CD4-positive, alpha-beta T cell treated with Interleukin-12 subunit alpha and Interleukin-12 subunit beta, for 1 hour (primary cell): Measurements from ENCODE around the gene NUF2.
A peak's percentile ranks its signal among the peaks of the same experiment; 100 is the strongest.
"Not testable (repeated sequence)": the region's sequence is repeated elsewhere in the genome, so short reads cannot be mapped to it uniquely, and the experiment has no call there.

Experiments used
- DNase-seq: peaks from one replicate; pipeline ENCODE4 v3.0.0-alpha.2; 2020

The NUF2 gene

DNA sequence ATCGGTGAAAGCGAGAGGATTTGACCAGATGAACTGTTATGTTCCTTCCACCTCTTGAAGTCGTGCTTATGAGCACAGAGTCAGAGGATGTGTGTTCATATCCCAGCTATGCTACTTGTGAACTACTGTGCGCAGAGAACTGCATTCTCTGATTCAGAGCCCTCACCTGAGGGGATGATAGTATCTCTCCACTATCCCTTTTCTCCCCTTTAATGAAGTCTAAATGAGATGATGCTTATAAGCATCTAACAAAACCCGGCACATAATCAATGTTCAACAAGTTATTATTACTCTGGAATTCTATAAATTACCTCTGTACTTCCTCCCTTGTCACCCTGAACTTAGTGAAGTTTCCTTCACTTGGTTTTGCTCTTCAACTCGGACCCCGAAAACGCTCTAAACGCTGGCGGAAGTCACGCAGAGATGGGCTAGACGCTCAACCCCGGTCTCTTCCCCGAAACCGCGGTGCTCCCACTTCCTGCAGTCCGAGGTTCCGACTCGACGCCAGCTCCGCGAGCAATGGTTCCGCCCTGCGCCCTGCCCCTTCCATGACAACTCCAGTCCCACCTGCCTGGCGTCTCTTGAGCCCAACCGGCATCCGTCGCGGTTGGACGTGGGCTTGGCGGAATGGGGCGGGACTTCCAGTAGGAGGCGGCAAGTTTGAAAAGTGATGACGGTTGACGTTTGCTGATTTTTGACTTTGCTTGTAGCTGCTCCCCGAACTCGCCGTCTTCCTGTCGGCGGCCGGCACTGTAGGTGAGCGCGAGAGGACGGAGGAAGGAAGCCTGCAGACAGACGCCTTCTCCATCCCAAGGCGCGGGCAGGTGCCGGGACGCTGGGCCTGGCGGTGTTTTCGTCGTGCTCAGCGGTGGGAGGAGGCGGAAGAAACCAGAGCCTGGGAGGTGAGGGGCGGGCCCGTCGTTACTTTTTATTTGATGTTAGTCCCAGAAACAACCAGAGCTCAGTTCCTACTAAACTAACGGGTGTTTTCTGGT, at the start of gene NUF2:
TSS of gene NUF2 (plus strand) at position 644 of the 995 bp plus-strand sequence. CDS start 4,098 bp downstream, outside the sequence.
- DNase-seq: peak; percentile 97

DNA sequence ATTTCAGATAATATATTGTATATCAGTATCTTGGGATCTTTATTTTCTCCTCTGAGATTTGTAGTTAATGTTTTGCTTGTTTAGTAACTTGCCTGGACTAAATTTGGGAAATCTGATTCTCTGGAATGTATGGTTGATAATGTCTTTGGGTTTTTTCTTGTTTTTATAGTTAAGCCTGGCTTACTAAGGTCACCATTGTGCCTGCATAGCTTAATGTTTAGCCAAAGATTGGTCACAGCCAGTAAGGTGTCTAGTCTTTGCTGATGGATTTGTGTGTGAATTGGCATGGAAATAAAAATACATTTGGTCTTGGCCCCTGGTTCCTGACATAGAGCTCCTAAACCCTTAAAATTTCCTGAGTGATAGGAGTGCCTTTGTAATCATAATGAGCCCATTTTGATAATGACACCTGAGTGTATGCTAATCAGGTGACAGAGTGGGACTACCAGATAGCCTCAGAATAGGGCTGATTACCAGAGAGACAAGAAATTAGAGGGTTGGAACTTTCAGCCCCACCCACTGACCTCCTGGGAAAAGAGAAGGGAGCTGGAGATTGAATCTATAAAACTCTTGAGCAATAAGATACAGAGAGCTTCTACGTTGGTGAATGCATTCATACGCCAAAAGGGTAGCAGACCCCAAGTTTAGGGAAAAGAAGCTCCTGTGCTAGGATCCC, 47.9 kb upstream of the NUF2 start:
- no peak for DNase-seq

DNA sequence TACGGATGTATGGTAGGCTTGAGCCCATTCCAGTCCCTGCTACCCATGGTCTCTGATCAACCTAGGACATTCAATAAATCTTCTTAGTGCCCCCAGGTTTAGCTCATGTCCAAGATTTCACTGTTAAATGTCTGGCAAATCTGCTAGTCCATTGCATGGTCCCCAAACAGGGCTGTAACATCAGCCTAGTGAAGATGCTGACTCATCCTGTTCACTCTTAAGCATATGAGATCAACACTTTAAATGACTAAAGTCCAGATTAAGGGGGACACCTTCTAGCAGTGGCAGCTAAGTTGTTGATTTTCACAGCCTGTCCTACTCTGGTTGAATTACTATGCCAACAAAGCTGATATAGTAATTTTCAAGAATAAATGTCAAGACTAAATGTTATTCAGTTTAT, 46.5 kb upstream of the NUF2 start:
- DNase-seq: no peak

DNA sequence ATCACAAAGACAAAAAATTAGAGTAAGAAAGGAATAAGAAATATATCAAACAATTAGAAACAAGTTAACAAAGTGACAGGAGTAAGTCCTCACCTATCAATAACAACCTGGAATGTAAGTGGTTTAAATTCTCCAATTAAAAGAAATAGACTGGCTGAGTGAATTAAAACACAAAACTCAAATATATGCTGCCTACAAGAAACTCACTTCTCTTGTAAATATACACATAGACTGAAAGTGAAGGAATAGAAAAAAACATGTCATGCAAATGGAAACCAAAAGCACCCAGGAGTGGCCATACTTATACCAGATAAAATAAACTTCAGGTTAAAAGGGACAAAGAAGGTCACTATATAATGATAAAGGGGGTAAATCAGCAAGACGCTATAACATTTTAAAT, 43.2 kb upstream of the NUF2 start:
- DNase-seq: no peak

DNA sequence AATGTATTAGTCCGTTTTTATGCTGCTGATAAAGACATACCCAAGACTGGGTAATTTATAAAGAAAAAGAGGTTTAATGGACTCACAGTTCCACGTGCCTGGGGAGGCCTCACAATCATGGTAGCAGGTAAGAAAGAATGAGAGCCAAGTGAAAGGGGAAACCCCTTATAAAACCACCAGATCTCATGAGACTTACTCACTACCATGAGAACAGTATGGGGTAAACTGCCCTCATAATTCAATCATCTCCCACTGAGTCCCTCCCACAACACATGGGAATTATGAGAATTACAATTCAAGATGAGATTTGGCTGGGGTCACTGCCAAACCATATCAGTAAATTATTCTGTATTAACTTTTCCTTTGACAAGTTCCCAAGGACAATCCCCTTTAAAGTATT, 36.9 kb upstream of the NUF2 start:
- DNase-seq: not testable (repeated sequence)

DNA sequence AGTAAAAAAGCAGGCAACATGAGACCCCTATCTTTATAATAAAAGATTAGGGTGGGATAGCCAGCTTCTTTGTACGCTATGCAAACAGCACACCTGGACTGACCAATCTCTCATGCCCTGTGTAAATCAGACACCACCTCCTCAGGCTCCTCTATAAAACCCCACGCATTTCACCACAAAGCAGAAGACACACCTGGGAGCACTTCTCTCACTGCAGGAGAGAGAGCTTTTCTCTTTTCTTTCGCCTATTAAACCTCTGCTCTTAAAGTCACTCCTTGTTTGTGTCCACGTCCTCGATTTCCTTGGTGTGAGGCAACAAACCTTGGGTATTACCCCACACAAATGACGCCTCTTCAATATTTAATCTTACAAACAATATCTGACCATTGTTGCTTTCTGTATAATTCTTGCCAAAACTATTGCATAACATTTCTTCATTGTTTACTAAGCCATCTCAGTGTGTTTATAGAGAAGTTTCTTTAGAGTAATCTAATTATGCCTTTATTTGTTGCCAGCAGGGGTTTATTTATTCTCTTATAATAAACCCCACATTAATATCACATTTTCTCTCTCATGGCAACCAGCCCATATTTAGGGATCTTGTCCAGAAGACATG, 31.6 kb upstream of the NUF2 start:
- DNase-seq: no peak

DNA sequence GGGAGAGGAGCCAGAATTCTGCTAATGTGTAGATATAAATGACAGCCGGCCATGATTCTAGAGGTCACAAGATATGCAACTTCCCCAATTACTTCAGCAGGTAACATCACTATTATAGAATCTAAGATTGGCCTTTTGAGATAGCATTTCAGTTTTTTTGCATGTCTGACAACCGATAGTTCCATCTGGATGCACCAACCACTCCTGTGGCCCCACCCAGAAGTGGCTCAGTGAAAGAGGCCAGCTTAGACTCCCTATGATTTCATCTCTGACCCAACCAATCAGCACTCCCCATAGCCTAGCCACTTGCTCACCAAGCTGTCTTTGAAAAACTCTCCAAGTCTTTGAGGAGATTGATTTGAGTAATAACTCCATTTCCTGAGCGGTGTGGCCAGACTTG, 30.3 kb upstream of the NUF2 start:
- DNase-seq: no peak

DNA sequence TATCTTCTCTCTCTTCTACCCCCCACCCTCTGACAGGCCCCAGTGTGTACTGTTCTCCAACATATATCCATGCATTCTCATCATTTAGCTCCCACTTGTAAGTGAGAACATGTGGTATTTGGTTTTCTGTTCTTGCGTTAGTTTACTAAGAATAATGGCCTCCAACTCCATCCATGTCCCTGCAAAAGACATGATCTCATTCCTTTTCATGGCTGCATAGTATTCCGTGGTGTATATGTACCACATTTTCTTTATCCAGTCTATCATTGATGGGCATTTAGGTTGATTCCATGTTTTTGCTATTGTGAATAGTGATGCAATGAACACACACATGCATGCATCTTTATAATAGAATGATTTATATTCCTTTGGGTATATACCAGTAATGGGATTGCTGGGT, 29.6 kb upstream of the NUF2 start:
- not testable (repeated sequence) for DNase-seq

DNA sequence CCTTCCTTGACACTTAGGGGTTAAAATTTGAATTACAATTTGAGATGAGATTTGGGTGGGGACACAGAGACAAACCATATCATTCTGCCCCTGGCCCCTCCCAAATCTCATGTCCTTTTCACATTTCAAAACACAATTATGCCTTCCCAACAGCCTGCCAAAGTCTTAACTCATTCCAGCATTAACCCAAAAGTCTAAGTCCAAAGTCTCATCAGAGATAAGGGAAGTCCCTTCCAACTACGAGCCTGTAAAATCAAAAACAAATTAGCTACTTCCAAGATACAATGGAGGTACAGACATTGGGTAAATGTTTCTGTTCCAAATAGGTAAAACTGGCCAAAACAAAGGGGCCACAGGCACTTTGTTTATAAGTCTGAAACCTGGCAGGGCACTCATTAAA, 28.3 kb upstream of the NUF2 start:
- DNase-seq: not testable (repeated sequence)

DNA sequence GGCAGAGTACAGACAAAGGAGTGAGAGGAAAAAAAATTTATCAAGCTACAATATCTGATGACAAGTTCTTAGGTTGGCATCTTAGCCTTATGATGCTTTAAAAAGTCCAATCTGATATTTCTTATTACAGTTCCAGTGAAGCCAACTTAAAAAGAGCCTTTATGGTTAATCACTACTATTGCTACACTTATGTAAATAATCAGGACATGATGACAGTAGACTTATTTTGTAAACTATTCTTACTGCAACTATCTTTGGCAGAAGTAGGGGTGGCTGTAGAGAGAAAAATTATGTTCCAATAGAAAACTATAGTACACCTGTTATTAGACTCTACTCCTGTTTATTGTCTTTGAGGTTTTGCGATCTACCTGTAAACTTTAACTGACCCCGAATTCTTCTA, 25.8 kb upstream of the NUF2 start:
- DNase-seq: no peak

DNA sequence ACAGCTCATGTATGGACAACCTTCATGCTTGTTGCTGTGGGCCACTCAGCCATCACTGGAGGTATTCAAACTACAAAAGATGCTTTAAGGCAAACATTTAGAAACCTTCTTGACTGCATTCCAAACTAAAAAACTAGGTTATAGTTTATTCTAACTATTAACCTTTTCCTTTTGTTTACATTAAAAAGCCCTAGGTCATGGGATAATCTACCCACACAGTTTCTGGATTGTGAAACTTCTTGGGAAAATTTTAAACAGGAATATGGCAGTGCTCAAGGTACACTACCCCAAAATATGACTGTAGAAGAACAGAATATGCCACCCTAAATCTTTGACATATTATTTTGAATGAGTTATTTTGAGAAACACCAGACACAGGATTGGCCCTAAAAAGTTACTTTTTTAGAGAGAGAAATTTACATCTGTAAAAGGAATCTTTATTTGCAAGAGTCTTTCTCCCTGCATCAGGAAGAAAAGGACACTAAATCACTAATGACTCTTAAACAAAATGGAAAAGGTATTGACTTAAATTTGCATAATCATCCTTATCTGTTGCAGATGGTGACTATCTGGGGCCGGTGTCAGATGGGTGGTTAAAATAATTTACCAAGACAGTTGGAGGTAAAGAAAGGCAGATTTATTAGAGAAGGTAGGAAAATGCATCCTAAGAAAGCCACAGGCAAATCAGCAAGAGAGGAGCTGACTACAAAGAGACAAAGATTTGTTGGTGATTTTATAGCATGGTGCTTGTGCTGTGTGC, 25.1 kb upstream of the NUF2 start:
- DNase-seq: no peak

DNA sequence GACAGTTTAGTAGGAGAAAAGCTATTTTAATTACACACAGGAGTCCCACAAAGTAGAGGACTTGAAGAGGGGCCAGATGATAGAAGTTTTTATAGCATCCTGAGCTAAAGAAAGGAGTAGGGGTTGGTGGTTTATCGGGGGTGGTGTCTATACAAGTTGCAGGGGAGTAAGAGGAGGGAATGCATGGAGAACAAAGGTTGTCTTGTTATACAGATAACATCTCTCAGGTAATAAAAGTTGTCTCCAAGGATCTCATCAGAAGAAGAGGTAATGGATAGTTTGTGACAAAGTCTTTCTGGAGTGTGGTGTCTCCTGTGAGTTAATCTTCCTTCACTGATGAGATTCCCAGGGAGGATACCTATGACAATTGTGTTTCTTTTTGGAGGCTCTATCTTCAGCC, 23.4 kb upstream of the NUF2 start:
- DNase-seq: no peak

DNA sequence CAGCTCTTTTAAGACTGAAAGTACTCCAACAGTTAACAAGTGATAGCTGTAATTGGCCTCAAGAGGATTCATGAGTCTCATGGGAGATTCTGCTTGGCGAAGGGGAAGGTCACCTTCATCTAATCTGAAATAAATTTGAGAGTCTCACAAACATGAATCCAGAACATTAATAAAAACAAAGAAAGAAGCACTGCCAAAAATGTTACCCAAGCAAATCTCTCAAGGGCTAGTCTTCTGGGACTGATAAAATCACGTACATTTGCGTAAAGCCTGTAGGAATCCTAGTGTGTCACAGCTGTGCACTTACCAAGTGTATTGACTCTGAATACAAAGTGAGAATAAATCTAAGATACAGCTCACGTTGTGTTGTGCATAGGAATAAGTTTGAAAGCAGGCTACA, 21.2 kb upstream of the NUF2 start:
- DNase-seq: no peak

DNA sequence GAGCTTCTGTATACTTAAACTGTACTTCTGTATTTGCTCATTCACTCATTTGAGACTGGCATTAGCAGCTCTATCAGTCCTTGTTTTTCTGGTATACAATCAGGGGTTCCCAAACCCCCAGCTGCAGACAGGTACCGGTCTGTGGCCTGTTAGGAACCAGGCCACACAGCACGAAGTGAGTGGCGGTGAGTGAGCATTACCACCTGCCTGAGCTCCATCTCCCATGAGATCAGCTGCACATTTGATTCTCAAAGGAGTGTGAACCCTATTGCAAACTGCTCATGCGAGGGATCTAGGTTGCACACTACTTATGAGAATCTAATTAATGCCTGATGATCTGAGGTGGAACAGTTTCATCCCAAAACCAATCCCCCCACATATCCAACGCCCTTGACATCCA, 18.2 kb upstream of the NUF2 start:
- DNase-seq: no peak

DNA sequence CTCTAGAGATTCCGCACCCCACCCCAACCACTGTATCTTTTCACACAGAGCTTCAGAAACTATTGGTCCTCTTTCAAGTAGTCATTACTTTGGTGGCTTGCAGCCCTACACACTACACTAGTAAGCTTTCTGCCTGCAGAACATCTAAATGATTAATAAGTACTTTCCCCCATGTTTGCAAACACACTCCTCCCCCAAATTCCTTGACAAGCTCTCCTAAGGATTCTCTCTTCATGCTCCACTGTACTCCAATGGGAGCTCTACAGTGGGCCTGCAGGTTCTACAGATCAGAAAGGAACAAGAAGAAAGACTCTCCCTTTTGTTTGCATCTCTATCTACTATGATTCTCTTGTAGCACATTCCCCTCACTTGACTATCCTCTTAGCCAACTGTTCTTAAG, 16.3 kb upstream of the NUF2 start:
- no peak for DNase-seq

DNA sequence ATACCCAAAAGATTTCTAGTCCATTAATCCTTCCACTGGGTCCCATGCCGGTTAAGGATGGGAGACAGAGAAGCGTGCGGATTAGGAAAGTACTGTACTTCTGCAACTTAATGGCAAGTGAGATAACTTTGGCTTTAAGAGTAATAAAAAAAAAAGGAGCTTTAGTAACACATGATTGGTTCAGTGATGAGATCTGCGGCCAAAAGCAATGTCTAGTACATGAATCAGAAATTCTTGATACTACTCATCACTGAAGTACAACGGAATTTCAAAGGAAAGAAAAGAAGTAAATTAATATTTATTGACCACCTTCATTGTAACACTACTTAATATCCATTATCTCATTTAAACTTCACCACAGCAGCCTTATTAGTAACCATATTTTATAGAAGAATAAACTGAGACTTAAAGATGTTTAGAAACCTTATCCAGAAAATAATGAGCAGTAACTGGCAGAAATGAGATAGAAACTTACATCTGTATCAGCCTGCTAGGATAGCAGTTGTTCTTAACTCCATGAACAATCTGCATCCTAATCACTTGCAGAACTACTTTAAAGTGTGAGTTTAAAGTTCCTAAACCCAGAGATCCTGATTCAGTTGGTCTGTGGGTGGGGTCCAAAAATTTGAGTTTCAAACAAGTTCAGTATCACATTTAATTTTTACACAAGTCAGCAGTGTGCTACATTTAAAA, 14.1 kb upstream of the NUF2 start:
- no peak for DNase-seq

DNA sequence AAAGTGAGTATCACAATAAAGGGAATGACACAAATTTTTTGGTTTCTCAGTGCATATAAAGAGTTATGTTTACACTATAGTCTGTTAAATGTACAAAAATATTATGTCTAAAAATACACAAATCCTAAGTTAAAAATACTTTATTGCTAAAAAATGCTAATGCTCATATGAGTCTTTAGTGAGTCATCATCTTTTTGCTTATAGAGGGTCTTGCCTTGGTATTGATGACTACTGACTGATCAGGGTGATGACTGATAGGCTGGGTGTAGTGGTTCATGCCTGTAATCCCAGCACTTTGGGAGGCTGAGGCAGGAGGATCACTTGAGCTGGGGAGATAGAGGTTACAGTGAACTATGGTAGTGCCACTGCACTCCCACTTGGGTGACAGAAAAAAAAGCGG, 12.9 kb upstream of the NUF2 start:
- no peak for DNase-seq

DNA sequence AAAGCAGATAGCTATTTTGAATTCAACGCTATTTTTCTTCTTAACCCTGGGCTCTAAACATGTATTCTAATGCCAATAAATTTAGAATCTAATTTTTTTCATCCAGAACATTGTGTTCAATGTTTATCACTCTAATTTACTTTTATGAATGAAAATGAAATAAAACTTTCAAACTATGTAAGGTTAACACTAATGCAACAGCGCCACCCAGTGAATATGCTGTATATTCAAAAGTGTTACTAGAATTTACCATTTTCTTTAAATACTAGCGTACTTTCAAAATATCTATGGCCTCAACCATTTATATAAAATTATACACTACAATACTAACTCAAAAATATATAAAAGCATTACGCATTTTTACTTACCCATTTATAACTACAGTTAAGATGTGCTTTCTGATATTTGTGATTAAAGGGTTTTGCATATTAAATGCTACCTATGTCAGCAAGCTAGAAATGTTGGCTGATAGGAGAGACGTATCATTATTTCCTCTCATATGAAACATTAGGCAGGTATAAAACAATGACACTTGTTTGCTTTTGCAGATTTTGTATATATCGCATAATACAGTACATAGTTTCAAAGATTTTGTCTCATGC, 5.9 kb upstream of the NUF2 start:
- DNase-seq: peak; percentile 57

DNA sequence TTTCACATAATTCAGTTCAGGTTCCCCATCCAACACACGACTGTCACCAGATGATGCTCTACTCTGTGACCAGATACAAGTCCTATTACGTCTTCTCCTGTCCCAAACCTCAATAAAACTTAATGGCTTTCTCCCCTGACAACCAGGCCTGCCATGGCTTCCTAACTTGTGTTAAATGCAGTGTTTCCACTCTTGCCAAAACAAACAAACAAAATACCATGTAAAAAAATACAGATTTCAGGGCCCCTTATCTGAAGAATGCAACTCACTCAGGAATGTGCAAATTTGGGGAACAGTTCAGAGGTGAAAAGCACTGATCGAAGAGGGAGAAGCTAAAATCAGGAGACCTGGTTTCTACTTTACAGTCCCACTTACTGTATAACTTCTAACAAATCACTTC, 863 bp upstream of the NUF2 start:
- DNase-seq: peak; percentile 5

DNA sequence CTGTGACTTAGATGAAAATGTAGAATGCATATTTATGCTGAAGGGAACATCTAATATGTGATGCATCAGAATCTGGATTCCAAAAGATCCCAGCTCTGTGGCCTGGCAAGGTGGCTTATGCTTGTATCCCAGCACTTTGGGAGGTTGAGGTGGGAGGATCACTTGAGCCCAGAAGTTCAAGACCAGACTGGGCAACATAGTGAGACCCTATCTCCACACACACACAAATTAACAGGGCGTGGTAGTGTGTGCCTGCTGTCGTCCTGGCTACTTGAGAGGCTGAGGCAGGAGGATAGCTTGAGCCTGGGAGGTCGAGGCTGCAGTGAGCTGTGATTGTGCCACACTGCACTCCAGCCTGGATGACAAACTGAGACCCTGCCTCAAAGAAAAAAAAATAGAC, 1.6 kb downstream of the NUF2 start:
- not testable (repeated sequence) for DNase-seq

DNA sequence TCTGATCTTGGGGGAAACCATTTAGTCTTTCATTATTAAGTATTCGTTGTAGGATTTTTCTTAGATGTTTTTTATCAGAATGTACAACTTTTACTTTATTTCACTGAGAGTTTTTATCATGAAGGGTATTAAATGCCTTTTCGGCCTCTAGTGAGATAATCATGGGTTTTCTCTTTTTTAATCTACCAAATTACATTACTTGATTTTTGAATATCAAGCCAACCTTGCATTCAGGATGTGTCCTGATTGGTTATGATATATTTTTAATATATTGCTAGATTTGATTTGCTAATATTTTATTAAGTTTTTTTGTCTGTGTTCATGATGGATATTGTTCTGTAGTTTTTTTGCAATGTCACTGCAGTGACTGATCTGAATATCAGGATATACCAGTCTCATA, 9.4 kb downstream of the NUF2 start:
- DNase-seq: no peak

DNA sequence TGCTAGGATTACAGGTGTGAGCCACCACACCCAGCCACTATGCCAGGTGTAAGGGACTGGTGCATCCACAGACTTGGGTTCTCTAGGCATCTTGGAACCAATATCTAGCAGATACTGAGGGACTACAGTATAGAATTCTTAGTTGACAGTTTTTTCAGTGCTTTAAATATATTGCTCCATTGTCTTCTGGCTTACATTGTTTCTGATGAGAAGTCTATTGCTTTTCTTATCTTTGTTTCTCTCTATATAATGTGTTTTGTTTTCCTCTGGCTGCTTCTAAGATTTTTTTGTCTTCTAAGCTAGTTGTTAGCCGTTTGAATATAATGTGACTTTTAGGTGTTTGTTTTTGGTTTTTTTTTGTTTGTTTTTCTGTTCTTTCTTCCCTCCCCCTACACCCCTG, 13.5 kb downstream of the NUF2 start:
- DNase-seq: no peak
